PC-3 (cell line): ENCODE measurements around the gene CD200R1L.

Source experiments
- CTCF ChIP-seq: fragments of 300-600 bp; sonication (generic); conservative IDR thresholded peaks from 2 replicates; pipeline ENCODE4 v1.5.1; 2017; ENCODE audit warnings: antibody characterized with exemption, low read depth, mild to moderate bottlenecking, low read length
- EZH2 ChIP-seq: fragments of 300-600 bp; sonication (generic); IDR thresholded peaks from one replicate; pipeline ENCODE4 v1.6.1; 2017; ENCODE audit warnings: antibody characterized with exemption, mild to moderate bottlenecking, low read length; ENCODE audit not compliant: unreplicated experiment
- EZH2phosphoT487 ChIP-seq: fragments of 300-600 bp; sonication (generic); IDR thresholded peaks from 2 replicates; pipeline ENCODE4 v1.6.1; 2018; ENCODE audit warnings: mild to moderate bottlenecking, antibody characterized with exemption, low read length, borderline replicate concordance

- TF ChIP-seq EZH2phosphoT487 (no peak), CTCF (no peak), EZH2 (no peak)
These were observed 11.9 kb upstream of the CD200R1L start for GRCh38 chr3:112858410-112859069.
